Retinal pigment epithelial cell (primary cell): ENCODE measurements around the gene ITGA5.
A peak's percentile ranks its signal among the peaks of the same experiment; 100 is the strongest.

ENCODE experiments used
- DNase-seq: peaks from one replicate; pipeline ENCODE4 v3.0.0-alpha.2; 2010; ENCODE audit warnings: low read depth
- H3K4me3 ChIP-seq: 2 replicates; pipeline ENCODE4 v1.5.1; 2011; ENCODE audit warnings: mild to moderate bottlenecking, low read length, control low read depth, moderate library complexity
- CTCF ChIP-seq: conservative IDR thresholded peaks from 2 replicates; pipeline ENCODE4 v1.5.1; 2011; ENCODE audit warnings: low read depth, low read length, control low read depth, inconsistent platforms

ITGA5 gene

GRCh38 chr12:54425702-54426101 is 6.6 kb upstream of the ITGA5 start:
- H3K4me3 ChIP-seq = no peak overlapping the region
- TF ChIP-seq CTCF = no peak
- no peak for DNase-seq

GRCh38 chr12:54424224-54424623 is 5.2 kb upstream of the ITGA5 start:
- no peak overlapping the region for H3K4me3 ChIP-seq
- no peak for TF ChIP-seq CTCF
- no peak for DNase-seq

GRCh38 chr12:54423816-54424150 is 4.7 kb upstream of the ITGA5 start:
- no peak for DNase-seq
- no peak overlapping the region for H3K4me3 ChIP-seq
- TF ChIP-seq CTCF = no peak

GRCh38 chr12:54421879-54422250 is 2.8 kb upstream of the ITGA5 start:
- no peak for DNase-seq
- no peak overlapping the region for H3K4me3 ChIP-seq
- TF ChIP-seq CTCF = no peak

- DNase-seq = no peak
- TF ChIP-seq CTCF = no peak
- H3K4me3 ChIP-seq = no peak overlapping the region
Observed at GRCh38 chr12:54421175-54421878, 2.3 kb upstream of the ITGA5 start.

- no peak for TF ChIP-seq CTCF
- H3K4me3 ChIP-seq = no peak overlapping the region
- DNase-seq = no peak
Observed at GRCh38 chr12:54420766-54421144, 1.7 kb upstream of the ITGA5 start.

- peak overlapping the region; percentile 62 for H3K4me3 ChIP-seq
- no peak for DNase-seq
- no peak for TF ChIP-seq CTCF
Observed at GRCh38 chr12:54418441-54419087, 502 bp downstream of the ITGA5 start.
